Thyroid gland (tissue), 4 donors: ENCODE results near the gene ACBD4.

Source experiments
- POLR2A ChIP-seq, 2 donors: fragments of 450-650 bp; IDR thresholded peaks; one replicate each; pipeline ENCODE4 v1.6.1; 2017; ENCODE audit warnings: antibody characterized with exemption in 2 of 2, mild to moderate bottlenecking in 2 of 2, moderate library complexity in 1 of 2
- TF ChIP-seq, protein P1 (sequence below), 6 experiments: fragments of 200-600 bp in 3 of 6; fragments of 450-650 bp in 3 of 6; sonication (generic) in 3 of 6; IDR thresholded peaks; one replicate each; pipeline ENCODE4 v1.5.1; 2016 to 2019; ENCODE audit warnings: antibody characterized with exemption in 6 of 6, mild to moderate bottlenecking in 2 of 6, inconsistent platforms in 1 of 6, moderate library complexity in 1 of 6

DNA sequence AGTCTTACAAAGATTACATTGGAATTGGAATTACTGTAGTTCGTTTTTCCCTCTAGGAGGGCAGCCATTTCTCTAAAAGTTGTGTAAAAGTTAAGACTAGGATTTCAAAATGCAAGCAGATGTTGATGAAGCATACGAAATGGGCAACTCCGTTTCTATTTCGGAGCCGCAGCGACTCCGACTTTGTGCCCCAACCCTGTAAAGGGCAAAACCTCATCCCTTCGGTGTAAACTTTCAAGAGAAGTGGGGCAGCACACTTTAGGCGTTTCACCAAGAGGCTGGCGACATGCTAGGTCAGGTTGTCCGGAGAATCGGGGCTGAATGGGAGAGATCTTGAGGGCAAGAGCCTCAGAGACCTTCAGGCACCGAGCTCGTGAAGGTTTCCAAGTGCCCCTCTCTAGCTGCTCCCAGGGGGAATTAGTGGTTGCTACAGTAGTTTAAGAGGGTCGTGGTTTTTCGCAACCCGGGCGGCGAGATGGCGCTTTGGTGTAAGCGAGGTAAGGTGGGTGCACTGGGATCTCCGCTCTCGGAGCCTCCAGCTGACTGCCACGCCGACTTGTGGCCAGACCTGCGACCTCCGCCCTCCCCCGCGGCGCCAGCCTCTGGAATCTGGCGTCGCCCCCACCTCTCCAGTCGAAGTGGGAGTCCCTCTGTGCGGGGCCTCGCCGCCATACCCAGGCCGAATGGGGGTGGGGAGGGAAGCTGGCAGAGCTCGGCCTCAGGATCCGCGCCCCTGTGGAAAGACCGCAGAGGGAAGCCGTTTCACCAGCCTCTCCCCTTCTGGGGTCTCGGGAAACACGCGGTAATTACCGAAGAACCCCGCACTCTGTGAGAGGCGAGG is 25.2 kb downstream of the ACBD4 start:
- TF ChIP-seq, protein P1, sequence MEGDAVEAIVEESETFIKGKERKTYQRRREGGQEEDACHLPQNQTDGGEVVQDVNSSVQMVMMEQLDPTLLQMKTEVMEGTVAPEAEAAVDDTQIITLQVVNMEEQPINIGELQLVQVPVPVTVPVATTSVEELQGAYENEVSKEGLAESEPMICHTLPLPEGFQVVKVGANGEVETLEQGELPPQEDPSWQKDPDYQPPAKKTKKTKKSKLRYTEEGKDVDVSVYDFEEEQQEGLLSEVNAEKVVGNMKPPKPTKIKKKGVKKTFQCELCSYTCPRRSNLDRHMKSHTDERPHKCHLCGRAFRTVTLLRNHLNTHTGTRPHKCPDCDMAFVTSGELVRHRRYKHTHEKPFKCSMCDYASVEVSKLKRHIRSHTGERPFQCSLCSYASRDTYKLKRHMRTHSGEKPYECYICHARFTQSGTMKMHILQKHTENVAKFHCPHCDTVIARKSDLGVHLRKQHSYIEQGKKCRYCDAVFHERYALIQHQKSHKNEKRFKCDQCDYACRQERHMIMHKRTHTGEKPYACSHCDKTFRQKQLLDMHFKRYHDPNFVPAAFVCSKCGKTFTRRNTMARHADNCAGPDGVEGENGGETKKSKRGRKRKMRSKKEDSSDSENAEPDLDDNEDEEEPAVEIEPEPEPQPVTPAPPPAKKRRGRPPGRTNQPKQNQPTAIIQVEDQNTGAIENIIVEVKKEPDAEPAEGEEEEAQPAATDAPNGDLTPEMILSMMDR (IDR thresholded peaks at IDR 0.05) = peak in 3 of 6 experiments; percentile 9 to 17 (median 15)
- no peak for TF ChIP-seq POLR2A (IDR thresholded peaks at IDR 0.05)
